K562 (cell line): ENCODE results near the gene SLC6A6. TPM values are rescaled to one million over a fixed set of nuclear protein-coding genes. Genes with fewer than 3 reads are reported as not detected.

Experiments used
- DMBX1 ChIP-seq: fragments of 250-450 bp; sonication (Bioruptor Pico); IDR thresholded peaks from 2 replicates; pipeline ENCODE4 v1.8.0; 2022; ENCODE audit warnings: inconsistent platforms, mild to moderate bottlenecking, moderate library complexity, borderline replicate concordance
- GTF3C2 ChIP-seq: IDR thresholded peaks from 3 replicates; pipeline ENCODE4 v1.6.1; 2011; ENCODE audit warnings: borderline replicate concordance, mild to moderate bottlenecking, moderate library complexity; ENCODE audit not compliant: insufficient read length; ENCODE audit errors: extremely low read depth
- HNRNPUL1 ChIP-seq: fragments of 200-400 bp; formaldehyde crosslinking; IDR thresholded peaks from 2 replicates; pipeline ENCODE4 v1.6.1; 2017; ENCODE audit warnings: low read length
- KLF10 ChIP-seq: fragments of 250-450 bp; sonication (Bioruptor Pico); IDR thresholded peaks from 2 replicates; pipeline ENCODE4 v1.6.1; 2021; ENCODE audit warnings: matching md5 sums
- MGA ChIP-seq: fragments of 450-650 bp; IDR thresholded peaks from 2 replicates; pipeline ENCODE4 v1.6.1; 2016; ENCODE audit warnings: mild to moderate bottlenecking, moderate library complexity
- MTF1 ChIP-seq: fragments of 250-450 bp; sonication (Bioruptor Pico); IDR thresholded peaks from 2 replicates; pipeline ENCODE4 v1.9.0; 2021; ENCODE audit warnings: moderate library complexity, mild to moderate bottlenecking, inconsistent platforms, borderline replicate concordance
- TAF9B ChIP-seq: fragments of 450-650 bp; IDR thresholded peaks from 2 replicates; pipeline ENCODE4 v1.6.1; 2018; ENCODE audit warnings: mild to moderate bottlenecking; ENCODE audit not compliant: partially characterized antibody
- TEAD4 ChIP-seq, 2 experiments: sonication (generic) in 1 of 2; formaldehyde crosslinking in 1 of 2; IDR thresholded peaks; 2 replicates each; pipeline versions ENCODE4 v1.6.1 to v1.8.0; 2012 to 2022; ENCODE audit warnings: borderline replicate concordance in 1 of 2, inconsistent platforms in 1 of 2, low read length in 1 of 2, mild to moderate bottlenecking in 1 of 2, missing genetic modification reagents in 1 of 2
- ZNF3 ChIP-seq: fragments of 250-450 bp; sonication (Bioruptor Pico); IDR thresholded peaks from 2 replicates; pipeline ENCODE4 v1.5.0; 2021; ENCODE audit warnings: mild to moderate bottlenecking, moderate library complexity
- polyA plus RNA-seq, 8 experiments: library from polyadenylated mRNA; depleted of rRNA in 4 of 8; stranded (reverse) in 5 of 8; unstranded in 3 of 8; fragments of >200 nt; fragmentation: Nextera tagmentation in 2 of 8; fragmentation: Illumina TruSeq in 1 of 8; extraction: Ambion mirVana in 2 of 8; extraction: Trizol in 1 of 8; gene quantifications; 2 replicates each; pipeline versions ENCODE4 v1.2.1 to v1.2.3, GENCODE V29; 2011 to 2014; ENCODE audit warnings: inconsistent platforms in 1 of 8, missing spikeins in 1 of 8
- total RNA-seq, 7 experiments: library from RNA; depleted of rRNA in 6 of 7; stranded (reverse); fragments of >200 nt in 6 of 7; fragmentation: Illumina TruSeq in 2 of 7; extraction: Trizol in 2 of 7; gene quantifications; 2 replicates each; pipeline versions ENCODE4 v1.2.1 to v1.2.3, GENCODE V29; 2011 to 2021; ENCODE audit warnings: low replicate concordance in 1 of 7

The SLC6A6 gene
- total and polyA plus RNA-seq, 9 of the 15 experiments (the other 6 are each of a cell fraction or from before 2014, with no cell fraction given) = 12.3 to 203 (median 93.2) TPM

DNA sequence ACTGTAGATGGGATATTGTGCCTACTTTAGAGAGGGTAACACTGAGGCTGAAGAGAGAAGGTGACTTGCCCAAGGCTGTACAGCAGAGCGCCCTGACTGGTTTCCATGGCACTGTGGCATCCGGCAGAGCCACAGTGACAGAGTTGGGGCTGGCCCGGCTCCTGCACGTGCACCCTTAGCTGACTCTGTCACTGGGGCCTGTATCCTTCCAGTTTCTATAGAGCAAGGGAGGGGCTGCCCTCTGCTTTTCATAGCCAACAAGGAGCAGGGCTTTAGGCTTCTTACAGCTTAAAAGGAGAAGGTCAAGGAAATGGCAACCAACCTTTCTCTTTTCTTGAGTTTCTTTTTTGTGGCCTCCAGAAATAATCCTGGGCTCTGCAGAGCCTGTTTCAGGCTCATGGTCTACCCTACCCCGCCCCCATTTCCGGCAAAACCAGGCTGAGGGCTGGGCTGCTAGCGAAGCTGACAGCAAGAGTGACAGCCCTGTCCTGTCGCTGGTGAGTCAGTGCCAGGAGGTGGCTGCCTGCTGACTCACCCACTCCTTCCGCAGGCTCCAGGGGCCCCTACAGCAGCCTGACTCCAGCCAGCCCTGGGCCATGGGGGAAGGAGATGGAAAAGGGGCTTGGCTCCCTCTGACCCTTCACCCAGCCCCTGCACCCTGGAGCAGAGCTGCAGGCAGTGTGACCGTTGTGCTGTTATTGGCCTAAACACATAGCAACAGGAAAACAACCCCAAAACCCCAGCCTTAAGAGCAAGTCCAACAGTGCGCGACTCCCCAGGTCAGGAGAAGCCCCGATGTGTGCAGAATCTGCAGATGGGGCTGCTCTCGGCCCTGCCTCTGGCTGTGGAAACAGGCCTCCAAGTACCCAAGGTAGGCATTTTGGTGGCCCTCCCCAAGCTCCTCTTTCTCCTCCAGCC lies 29.8 kb downstream of the SLC6A6 start (continued):
- TF ChIP-seq MGA = no peak; the same call in 1 of the 2 replicates
- TF ChIP-seq ZNF3 (CRISPR knock-in tag) = no peak
- TF ChIP-seq MTF1 (CRISPR knock-in tag) = no peak
- no peak for TF ChIP-seq KLF10 (CRISPR knock-in tag)
- TF ChIP-seq DMBX1 (CRISPR knock-in tag) = peak; percentile 71; the same call in 1 of the 2 replicates
- TF ChIP-seq TEAD4 (IDR thresholded peaks at IDR 0.05; ENCODE audit: low read length) = 0 out of 2 replicates have a peak, but pooled peaks have one; percentile 16
- no peak for TF ChIP-seq TEAD4 (CRISPR knock-in tag; IDR thresholded peaks at IDR 0.05; ENCODE audit: borderline replicate concordance)
- TF ChIP-seq HNRNPUL1 = no peak
- TF ChIP-seq TAF9B = peak; percentile 89
- no peak for TF ChIP-seq GTF3C2
